Measurements from ENCODE around the gene CLCA1.

GRCh38 chr1:86522240-86522639 is 53.5 kb downstream of the CLCA1 start:
- no peak for TF ChIP-seq CTCF (IDR thresholded peaks at IDR 0.05; ENCODE audit: poor library complexity)
- TF ChIP-seq EZH2phosphoT487 (IDR thresholded peaks at IDR 0.05; ENCODE audit: low read depth, severe bottlenecking, unreplicated experiment) = no peak
- TF ChIP-seq EZH2 (IDR thresholded peaks at IDR 0.05; ENCODE audit: borderline replicate concordance) = no peak
